Measurements from ENCODE around the gene ZNRF3.
"Not testable (repeated sequence)": the region's sequence is repeated elsewhere in the genome, so short reads cannot be mapped to it uniquely, and the experiment has no call there.

The ZNRF3 gene

DNA sequence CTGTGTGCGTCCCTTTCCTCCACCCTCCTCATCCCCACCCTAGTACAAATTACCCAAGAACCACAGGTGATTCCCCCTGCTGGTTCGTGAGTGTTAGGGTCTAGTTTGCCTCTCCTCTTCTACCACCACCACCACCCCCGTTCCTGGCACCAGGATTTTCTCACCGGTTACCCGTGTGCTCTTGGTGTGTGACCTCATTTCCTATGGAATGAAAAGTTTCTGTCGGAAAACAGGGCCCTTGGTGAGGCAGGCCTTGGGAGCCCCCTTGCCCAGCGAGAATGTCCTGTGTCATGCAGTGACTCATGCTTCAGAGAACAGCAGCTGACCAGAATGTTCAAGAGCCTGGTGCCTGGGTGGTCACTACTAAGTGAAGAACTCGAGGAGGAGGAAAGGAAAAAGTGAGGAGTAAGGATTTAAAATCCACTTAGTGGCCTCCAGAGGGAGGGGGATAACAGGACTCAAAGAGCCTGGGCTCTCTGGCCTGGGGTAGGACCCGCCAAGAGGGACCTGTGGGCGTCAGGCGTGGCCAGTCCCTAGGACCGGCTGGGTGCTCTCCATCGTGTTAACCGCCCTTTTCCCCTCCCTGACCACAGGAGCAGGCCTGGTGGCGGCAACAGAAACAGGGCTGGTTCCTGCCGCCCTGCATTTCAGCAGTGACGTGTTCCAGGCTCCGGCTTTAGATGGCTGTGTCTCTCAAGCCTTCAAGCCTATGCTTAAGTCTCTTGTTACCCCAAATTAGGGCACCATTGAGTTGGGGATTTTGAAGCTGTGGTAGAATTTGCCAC, 148.0 kb downstream of the ZNRF3 start:
- peak overlapping the region; percentile 54; the same call in 1 of the 2 replicates for H3K9ac ChIP-seq (ENCODE audit: low read depth, low read length)
- H3K36me3 ChIP-seq (ENCODE audit: insufficient read depth, low read length), result no peaks in the 10 kb centered on the region
- peaks cover 36% of the 10 kb centered on the region for H3K4me1 ChIP-seq (ENCODE audit: insufficient read depth, low read length)
- H3K9me3 ChIP-seq (ENCODE audit: insufficient read depth, low read depth, low read length), result no peaks in the 10 kb centered on the region
- 30% methylated on average over 18 of the region's 18 CpGs for WGBS
- peak overlapping the region; percentile 63 for H3K4me3 ChIP-seq (ENCODE audit: low read length)
- no peaks in the 10 kb centered on the region for H3K27me3 ChIP-seq (ENCODE audit: insufficient read depth, low read length)
- peak overlapping the region; percentile 92 for H3K27ac ChIP-seq (ENCODE audit: low read depth, low read length)

DNA sequence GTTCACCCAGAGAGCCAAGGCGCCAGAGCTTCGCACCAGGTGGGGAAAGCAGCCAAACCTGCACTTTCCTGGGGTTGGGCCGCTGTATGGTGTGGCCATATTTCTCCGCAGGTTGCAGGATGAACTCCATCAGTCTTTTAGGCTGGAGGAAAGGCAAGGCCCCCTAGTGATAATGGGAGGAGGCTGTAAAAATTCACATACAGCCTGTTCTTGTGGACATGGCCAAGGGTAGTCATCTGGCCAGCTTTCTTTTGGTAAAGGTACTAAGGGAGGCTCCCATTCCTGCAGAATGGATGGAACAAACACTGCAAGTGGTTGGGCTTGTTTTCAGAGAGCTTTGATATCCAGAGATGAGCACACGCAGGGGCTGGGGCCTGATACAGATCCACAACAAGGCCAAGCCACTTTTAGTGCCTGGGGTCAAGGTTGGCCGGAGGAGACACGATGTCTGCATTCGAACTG, 148.7 kb downstream of the ZNRF3 start:
- Histone ChIP-seq H3K36me3 (ENCODE audit: insufficient read depth, low read length) (no peaks in the 10 kb centered on the region), H3K9ac (ENCODE audit: low read depth, low read length) (peak overlapping the region; percentile 54; the same call in 1 of the 2 replicates), H3K27ac (ENCODE audit: low read depth, low read length) (peak overlapping the region; percentile 92), H3K4me3 (ENCODE audit: low read length) (peak overlapping the region; percentile 63; the same call in 1 of the 2 replicates), H3K27me3 (ENCODE audit: insufficient read depth, low read length) (no peaks in the 10 kb centered on the region), H3K9me3 (ENCODE audit: insufficient read depth, low read depth, low read length) (no peaks in the 10 kb centered on the region), H3K4me1 (ENCODE audit: insufficient read depth, low read length) (peaks cover 36% of the 10 kb centered on the region)
- WGBS, result 65% methylated on average over 8 of the region's 8 CpGs

DNA sequence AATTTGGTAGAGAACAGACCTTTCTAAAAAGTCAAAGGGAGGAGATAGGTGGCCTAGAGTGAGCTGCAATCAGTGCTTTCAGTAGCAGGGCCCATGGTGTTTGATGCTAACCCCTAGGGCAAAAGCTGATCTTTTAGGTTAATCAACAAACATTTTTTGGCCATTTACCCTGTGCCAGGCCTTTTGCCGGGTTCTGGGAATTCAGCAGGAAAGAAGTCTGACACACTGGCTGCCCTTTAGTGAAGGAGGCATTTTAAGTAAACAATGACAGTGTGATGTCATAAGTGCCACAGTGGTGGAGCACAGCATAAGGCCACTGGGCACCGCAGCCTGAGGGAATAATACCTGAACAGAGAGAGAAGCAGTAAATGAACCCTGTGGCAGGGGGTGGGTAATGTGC, 149.2 kb downstream of the ZNRF3 start:
- Histone ChIP-seq H3K4me3 (ENCODE audit: low read length) (no peak overlapping the region), H3K36me3 (ENCODE audit: insufficient read depth, low read length) (no peaks in the 10 kb centered on the region), H3K9me3 (ENCODE audit: insufficient read depth, low read depth, low read length) (no peaks in the 10 kb centered on the region), H3K27ac (ENCODE audit: low read depth, low read length) (peak overlapping the region; percentile 92; the same call in 1 of the 2 replicates), H3K27me3 (ENCODE audit: insufficient read depth, low read length) (no peaks in the 10 kb centered on the region), H3K9ac (ENCODE audit: low read depth, low read length) (peak overlapping the region; percentile 54; the same call in 1 of the 2 replicates), H3K4me1 (ENCODE audit: insufficient read depth, low read length) (peaks cover 36% of the 10 kb centered on the region)
- WGBS, result 89% methylated on average over 2 of the region's 2 CpGs

DNA sequence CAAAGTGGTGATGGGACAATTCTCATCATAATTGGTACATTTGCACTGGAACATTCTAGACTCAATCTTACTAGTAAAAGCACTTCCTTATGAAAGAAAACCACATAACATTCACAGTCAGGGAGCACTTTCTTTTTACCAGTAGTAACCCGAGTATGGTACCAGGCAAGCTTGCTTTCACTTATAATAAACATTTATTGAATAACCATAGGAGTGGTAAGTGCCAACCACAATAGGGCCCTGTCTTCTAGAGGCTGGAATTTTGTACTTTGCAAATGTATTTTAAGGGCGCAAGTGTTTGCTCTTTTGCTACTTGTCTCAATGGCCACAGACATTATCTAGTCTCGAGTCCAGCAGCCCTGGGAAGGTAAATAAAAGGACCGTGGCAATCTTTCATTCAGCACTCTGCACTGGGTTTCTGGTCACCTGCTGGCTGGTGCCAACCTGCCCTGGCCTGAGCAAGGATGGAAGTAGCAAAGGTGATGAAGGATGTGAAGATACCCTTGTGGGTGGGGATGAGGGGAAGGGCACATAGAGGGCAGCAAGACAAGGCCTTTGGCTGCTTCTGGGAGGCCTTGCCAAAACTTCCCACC, 154.1 kb downstream of the ZNRF3 start:
- WGBS, result 93% methylated on average over 4 of the region's 4 CpGs
- no peak overlapping the region for H3K4me3 ChIP-seq (ENCODE audit: low read length)
- H3K4me1 ChIP-seq (ENCODE audit: insufficient read depth, low read length), result peaks cover 4% of the 10 kb centered on the region
- no peak overlapping the region for H3K27ac ChIP-seq (ENCODE audit: low read depth, low read length)
- H3K9ac ChIP-seq (ENCODE audit: low read depth, low read length), result no peak overlapping the region
- H3K36me3 ChIP-seq (ENCODE audit: insufficient read depth, low read length), result peaks cover 3% of the 10 kb centered on the region; the same call in 1 of the 2 replicates
- no peaks in the 10 kb centered on the region for H3K27me3 ChIP-seq (ENCODE audit: insufficient read depth, low read length)
- H3K9me3 ChIP-seq (ENCODE audit: insufficient read depth, low read depth, low read length), result no peaks in the 10 kb centered on the region

DNA sequence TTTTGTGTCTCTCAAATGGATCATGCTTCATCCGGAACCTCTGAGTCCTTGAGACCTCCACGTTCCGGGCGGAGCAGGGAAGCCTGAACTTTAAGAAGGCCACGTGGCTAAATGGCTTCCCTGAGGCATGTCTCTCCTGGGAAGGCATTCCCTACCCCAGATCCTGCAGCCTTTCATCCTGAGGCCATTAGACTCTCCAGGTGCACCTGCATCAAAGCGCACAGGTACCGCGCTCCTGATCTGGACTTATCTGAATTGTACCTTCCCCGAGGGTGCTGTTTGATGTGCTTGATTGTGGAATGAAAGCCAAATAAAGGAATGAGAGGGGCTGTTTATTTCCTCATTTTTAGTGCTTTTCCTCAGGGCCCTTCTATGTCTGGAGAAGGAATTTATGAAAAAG, 155.8 kb downstream of the ZNRF3 start:
- H3K4me1 ChIP-seq (ENCODE audit: insufficient read depth, low read length), result no peaks in the 10 kb centered on the region
- no peak overlapping the region for H3K4me3 ChIP-seq (ENCODE audit: low read length)
- 90% methylated on average over 9 of the region's 9 CpGs for WGBS
- no peak overlapping the region for H3K9ac ChIP-seq (ENCODE audit: low read depth, low read length)
- no peaks in the 10 kb centered on the region for H3K9me3 ChIP-seq (ENCODE audit: insufficient read depth, low read depth, low read length)
- H3K27me3 ChIP-seq (ENCODE audit: insufficient read depth, low read length), result no peaks in the 10 kb centered on the region
- H3K36me3 ChIP-seq (ENCODE audit: insufficient read depth, low read length), result peaks cover 15% of the 10 kb centered on the region
- H3K27ac ChIP-seq (ENCODE audit: low read depth, low read length), result no peak overlapping the region

DNA sequence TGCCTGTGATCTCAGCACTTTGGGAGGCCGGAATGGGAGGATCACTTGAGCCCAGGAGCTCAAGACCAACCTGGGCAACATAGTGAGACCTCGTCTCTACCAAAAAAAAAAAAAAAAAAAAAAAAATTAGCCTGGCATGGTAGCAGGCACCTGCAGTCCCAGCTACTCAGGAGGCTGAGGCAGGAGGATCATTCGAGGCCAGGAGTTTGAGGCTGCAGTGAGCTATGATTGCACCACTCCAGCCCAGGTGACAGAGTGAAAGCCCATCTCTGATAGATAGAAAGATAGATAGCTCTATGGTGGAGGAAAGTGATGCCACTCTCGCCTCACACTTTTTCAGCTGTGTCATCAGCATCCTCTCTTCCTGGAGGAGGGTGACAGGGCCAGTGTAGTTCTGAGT, 156.3 kb downstream of the ZNRF3 start:
- H3K36me3 ChIP-seq (ENCODE audit: insufficient read depth, low read length), result peaks cover 20% of the 10 kb centered on the region
- not testable (repeated sequence) for H3K9me3 ChIP-seq (ENCODE audit: insufficient read depth, low read depth, low read length); H3K27me3 ChIP-seq (ENCODE audit: insufficient read depth, low read length); H3K9ac ChIP-seq (ENCODE audit: low read depth, low read length); H3K4me1 ChIP-seq (ENCODE audit: insufficient read depth, low read length); H3K4me3 ChIP-seq (ENCODE audit: low read length); H3K27ac ChIP-seq (ENCODE audit: low read depth, low read length)
- 97% methylated on average over 4 of the region's 4 CpGs for WGBS

DNA sequence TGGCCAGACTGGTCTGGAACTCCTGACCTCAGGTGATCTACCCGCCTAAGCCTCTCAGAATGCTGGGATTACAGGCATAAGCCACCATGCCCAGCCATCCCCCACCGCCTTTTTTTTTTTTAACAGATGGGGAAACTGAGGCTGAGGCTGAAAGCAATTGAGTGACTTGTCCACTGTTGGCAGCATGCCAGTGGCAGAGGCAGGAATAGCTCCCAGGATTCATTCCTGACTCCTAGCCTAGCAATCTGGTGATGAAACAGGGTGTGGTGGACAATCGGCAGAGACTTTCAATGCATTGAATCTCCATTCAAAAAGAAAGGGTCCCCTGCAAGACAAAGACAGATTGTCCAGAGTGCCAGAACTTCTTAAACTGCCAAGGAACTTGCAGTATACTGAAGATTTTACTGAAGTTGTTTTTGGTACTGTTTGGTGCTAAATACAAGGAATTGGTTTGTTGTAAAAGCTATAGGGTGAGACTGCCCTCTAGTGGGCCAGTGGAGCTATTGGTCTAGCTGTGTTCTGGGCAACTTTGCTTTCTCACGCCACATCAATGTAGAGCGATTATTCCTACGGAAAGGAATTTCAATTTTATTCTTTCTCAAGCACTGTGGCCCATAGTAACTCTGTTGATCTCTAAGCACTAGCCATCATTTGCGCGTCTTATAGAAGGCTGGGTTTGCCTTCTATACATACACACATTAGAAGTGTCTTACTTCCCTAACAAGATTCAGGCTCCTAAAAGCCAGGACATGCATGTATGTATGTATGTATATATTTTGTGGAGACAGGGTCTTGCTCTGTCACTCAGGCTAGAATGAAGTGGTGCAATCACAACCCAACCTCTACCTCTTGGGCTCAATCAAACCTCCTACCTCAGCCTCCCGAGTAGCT, 157.3 kb downstream of the ZNRF3 start:
- no peaks in the 10 kb centered on the region for H3K4me1 ChIP-seq (ENCODE audit: insufficient read depth, low read length)
- no peak overlapping the region for H3K9ac ChIP-seq (ENCODE audit: low read depth, low read length)
- no peak overlapping the region for H3K27ac ChIP-seq (ENCODE audit: low read depth, low read length)
- H3K36me3 ChIP-seq (ENCODE audit: insufficient read depth, low read length), result peaks cover 28% of the 10 kb centered on the region
- H3K27me3 ChIP-seq (ENCODE audit: insufficient read depth, low read length), result no peaks in the 10 kb centered on the region
- 65% methylated on average over 9 of the region's 9 CpGs for WGBS
- no peaks in the 10 kb centered on the region for H3K9me3 ChIP-seq (ENCODE audit: insufficient read depth, low read depth, low read length)
- no peak overlapping the region for H3K4me3 ChIP-seq (ENCODE audit: low read length)

DNA sequence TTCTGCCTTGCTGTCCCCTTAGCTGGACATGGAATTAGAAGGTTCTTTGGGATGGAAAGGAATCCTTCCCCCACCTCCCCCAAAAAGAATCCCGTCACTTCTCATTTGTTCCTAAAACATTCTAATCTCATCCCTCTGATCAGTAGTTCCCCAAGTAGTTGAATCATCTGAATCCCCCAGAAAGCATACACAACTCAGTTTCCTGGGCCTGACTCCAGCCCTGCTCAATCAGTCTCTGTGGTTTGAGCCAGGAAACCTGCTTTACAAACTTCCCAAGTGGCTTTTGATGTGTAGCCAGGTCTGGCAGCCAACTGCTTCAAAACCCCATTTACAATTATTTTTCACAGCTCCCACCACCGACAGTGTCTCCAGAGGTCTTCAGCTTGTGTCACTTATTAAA, 158.0 kb downstream of the ZNRF3 start:
- H3K36me3 ChIP-seq (ENCODE audit: insufficient read depth, low read length), result peaks cover 36% of the 10 kb centered on the region
- WGBS, result 98% methylated on average over 2 of the region's 2 CpGs
- H3K9me3 ChIP-seq (ENCODE audit: insufficient read depth, low read depth, low read length), result no peaks in the 10 kb centered on the region
- H3K9ac ChIP-seq (ENCODE audit: low read depth, low read length), result no peak overlapping the region
- no peaks in the 10 kb centered on the region for H3K27me3 ChIP-seq (ENCODE audit: insufficient read depth, low read length)
- no peak overlapping the region for H3K27ac ChIP-seq (ENCODE audit: low read depth, low read length)
- no peak overlapping the region for H3K4me3 ChIP-seq (ENCODE audit: low read length)
- H3K4me1 ChIP-seq (ENCODE audit: insufficient read depth, low read length), result no peaks in the 10 kb centered on the region

DNA sequence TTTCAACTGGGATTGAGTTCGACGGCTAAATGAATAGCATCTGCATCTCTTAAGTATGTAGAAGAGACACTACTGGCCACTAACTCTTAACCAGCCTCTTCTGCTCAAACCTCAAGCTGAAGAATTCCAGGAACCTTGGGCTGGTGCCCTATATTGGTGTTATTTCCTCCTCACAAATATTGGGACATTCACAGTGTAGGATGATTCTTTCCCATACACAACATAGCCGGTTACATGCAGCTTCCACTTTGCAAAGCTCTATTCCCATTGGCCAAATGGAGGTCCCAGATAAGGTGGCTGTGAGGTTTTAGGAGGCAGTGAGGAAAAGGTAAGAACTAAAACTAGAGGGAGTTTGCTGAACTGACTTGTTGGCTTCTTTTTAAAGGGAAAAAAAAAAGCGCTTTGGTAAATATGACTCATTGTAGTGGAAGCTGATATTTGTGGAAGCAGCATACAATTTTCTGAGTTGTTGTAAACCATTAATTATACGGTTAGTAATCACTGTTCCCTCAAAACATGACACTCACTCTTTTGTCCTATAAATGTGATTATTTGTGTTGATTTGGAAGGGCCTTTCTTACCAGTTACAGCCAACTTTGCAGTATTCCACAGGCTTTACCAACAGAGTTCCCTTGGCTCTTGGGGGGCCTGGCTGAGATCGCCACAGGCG, 160.7 kb downstream of the ZNRF3 start:
- Histone ChIP-seq H3K9ac (ENCODE audit: low read depth, low read length) (no peak overlapping the region), H3K4me3 (ENCODE audit: low read length) (no peak overlapping the region), H3K4me1 (ENCODE audit: insufficient read depth, low read length) (no peaks in the 10 kb centered on the region), H3K36me3 (ENCODE audit: insufficient read depth, low read length) (peaks cover 62% of the 10 kb centered on the region), H3K27ac (ENCODE audit: low read depth, low read length) (no peak overlapping the region), H3K27me3 (ENCODE audit: insufficient read depth, low read length) (no peaks in the 10 kb centered on the region), H3K9me3 (ENCODE audit: insufficient read depth, low read depth, low read length) (no peaks in the 10 kb centered on the region)
- WGBS, result 90% methylated on average over 6 of the region's 7 CpGs

DNA sequence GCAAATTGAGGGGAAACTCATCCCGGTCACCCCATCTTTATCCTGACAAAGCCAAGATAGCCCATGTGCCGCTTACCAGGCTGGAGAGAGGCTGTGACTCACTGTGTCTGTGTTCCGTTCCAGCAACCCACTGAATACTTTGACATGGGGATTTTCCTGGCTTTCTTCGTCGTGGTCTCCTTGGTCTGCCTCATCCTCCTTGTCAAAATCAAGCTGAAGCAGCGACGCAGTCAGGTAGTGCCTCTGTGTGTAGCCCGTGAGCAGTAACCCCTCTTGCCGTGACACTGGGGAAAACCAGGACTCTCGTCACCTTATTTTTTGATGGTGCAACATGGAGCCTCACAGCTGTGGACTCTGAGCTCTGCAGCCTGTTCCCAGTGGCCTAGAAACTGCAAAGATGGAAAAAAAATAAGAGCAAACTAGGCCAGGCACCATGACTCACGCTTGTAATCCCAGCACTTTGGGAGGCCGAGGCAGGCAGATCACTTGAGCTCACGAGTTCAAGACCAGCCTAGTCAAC, 161.3 kb downstream of the ZNRF3 start:
- no peak overlapping the region for H3K27ac ChIP-seq (ENCODE audit: low read depth, low read length)
- H3K4me3 ChIP-seq (ENCODE audit: low read length), result no peak overlapping the region
- H3K9ac ChIP-seq (ENCODE audit: low read depth, low read length), result no peak overlapping the region
- H3K36me3 ChIP-seq (ENCODE audit: insufficient read depth, low read length), result peaks cover 69% of the 10 kb centered on the region
- WGBS, result 94% methylated on average over 13 of the region's 13 CpGs
- H3K9me3 ChIP-seq (ENCODE audit: insufficient read depth, low read depth, low read length), result no peaks in the 10 kb centered on the region
- H3K27me3 ChIP-seq (ENCODE audit: insufficient read depth, low read length), result no peaks in the 10 kb centered on the region
- H3K4me1 ChIP-seq (ENCODE audit: insufficient read depth, low read length), result no peaks in the 10 kb centered on the region
